HG03064 (cell line): ENCODE data around the gene SLCO3A1.

Source experiments
- ATAC-seq: cut with Tn5 transposase; IDR thresholded peaks from one replicate; pipeline ENCODE4 v1.9.1; 2021; ENCODE audit warnings: low read depth; ENCODE audit not compliant: unreplicated experiment

Gene SLCO3A1

DNA sequence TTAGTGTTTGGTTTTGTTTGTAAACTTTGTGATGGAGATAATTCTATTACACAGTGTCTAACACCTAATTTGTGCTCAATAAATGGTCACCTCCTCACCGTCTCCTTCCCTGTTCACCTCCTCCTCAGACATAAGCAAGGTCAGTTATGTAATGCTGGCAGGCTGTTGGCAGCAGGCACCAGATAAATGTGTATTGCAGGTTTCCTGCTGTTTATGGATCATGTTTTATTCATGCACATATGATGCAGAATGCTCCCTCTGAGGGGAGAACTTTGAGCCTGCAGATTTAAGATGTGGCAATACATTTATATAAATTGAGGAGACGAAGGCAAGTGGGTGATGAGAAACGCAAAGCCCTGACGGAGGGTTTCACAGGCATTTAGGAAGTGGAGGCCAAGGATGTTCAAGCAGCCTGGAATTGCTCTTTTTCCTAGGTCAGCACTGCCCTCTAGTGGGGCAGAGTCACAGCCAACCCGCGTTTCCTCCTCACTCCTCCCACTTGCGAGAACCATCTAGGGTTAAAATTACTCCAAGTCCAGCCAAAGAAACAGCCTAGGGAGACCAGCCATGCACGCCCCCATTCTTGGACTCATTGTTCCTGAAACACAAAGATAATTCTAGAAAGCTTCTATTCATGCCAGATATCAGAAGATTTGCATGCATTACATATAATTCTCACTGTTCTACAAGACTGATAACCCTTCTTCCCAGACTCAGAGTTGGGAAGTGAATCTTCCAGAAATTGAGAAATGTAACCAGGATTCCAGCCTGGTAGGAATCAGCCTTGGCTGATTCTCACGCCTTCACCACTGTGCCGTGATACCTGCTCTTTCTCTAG lies 228.7 kb downstream of the SLCO3A1 start:
- no peak for ATAC-seq

DNA sequence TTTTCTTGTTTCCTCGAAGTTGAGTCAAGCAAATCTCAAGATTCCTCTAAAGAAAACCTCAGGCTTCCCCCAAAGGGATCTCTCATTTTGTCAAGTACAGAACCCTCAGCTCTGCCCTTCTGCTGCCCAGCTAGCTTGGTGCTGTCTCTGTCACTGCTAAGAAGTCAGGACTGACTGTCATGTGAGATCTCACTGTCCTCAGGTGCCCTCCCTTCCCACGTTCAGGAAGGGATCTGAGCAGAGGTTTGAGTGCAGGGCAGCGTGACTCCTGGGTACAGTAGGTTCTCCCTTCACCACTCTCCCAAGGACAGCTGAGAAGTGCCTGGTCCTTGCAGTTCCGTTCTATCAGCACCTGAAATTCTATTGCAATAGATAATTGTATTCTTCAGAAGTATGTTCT lies 229.7 kb downstream of the SLCO3A1 start:
- no peak for ATAC-seq

DNA sequence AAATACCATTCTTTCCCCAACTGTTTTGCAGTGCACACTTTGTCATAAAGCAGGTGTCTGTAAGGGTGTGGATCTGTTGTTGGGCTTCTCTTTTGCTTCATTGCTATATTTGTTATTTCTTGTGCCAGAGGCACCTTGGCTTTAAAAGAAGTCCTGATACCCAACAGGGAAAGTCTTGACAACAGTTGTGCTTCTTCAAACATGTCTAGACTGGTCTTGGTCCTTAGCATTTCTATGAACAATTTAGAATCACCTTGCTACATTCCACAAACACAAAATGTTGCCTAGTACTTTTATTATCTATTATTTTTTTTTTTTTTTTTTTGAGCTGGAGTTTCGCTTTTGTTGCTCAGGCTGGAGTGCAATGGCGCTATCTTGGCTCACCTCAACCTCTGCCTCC lies 233.7 kb downstream of the SLCO3A1 start:
- ATAC-seq: no peak

DNA sequence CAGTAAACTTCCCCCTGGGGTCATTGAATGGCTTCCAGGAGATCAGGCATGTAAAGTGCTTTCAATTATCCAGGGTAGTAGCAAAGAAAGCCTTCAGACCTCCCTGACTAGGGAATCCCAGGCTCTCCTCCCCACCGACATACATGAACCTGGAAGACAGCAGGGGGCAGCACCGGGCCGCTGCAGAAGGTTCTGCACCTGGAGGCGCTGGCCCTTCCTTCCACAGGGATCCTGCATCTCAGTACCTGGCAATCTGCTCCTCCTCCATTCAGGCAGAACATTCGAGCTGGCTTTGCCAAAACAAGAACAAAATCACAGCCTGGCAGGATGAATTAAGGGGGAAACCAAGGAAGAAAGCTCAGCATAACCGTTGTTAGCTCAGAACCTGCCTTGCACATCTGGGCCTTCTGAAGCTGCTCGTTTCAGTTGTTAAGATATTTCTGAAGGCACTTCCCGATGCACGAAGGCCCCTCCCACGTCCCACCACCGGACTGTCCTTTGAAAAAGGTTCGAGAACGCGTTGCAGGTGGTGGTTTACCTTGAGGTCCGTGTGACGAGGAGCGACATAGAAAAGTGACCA lies 237.7 kb downstream of the SLCO3A1 start:
- no peak for ATAC-seq

DNA sequence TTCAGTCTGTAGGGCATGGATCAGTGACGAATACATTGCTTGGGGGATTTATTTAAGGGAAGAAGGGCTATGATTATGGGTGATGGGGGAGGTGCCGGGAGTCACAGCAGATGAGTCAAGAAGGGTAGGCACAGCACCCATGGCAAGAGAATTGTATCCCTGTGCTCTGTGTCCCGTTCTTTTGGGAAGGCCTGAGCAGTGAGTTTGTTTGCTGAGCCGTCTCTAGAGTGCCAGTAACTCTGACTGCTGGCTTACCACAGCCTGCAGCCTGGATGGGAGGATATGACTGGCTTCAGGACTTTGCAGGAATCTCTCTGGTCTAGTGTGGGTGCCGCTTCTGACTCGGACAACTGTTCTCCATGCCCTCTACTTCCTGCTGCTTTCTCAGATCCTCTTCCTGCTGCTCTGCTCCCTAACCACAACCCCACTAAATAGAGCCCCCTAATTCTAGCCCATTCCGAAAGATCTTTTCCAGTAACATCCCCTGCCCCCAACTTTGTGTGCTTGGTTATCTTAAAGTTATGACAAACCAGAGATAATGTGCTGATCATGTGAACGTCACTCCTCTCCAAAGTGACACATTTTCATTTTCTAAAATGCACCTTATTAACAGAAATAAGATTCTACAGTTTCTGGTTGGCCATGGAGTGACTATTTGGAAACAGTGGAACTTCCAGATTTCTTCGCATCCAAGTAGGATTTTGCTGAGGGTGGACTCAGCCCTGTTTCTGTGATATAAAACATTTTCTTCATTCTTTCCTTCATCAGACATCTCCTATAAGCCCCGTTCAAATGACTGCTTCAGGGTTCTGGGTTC lies 239.0 kb downstream of the SLCO3A1 start:
- no peak for ATAC-seq

DNA sequence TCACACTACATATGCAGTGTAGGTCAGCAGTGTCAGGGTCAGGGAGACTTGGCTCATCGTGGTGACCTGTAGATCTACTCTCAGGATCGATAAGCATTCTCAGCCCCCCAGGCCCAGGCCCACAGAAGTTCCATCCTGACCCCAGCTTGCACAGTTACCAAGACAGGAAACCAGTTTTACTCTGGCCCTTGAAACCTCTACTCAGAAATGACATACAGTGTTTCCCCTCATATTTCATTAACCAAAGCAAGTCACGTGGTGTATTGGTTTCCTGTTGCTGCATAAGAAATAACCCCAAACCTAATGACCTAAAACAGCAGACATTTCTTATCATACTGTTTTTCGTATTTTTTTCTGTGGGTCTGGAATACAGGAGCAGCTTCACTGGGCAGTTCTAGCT lies 242.2 kb downstream of the SLCO3A1 start:
- ATAC-seq: peak; percentile 80

DNA sequence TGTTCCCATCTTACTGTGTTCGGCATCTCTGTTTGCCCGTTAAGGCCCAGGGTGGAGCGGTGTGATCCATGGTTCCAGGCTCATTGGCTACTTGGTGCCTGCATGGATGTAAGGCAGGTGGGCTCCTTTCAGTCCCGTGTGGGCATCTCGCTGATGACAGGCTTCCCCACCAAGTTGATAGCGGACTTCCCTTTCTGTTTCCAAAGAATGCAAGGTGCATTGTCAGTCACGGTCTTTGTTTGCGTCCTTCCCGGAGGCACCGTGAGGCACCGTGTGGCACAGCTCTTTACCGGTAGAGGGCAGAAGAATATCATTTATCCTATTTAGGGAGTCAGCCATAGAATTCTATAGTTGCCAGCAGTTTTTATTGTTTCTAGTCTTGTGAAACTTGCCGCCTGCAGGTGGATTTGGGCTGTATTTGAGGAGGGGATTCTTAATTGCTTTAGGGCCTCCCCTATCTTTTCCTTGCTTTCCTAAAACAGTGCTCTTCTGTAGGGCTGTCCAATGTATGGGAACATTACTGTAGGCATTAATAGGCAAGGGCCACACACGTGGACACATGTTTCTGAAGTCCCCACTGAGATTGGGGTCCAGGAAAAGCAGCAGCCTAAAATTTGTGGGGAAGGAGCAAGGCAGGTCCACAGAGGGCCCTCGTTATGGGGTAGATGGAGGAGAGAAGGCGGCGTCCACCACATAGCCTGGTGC lies 244.1 kb downstream of the SLCO3A1 start:
- ATAC-seq: no peak

DNA sequence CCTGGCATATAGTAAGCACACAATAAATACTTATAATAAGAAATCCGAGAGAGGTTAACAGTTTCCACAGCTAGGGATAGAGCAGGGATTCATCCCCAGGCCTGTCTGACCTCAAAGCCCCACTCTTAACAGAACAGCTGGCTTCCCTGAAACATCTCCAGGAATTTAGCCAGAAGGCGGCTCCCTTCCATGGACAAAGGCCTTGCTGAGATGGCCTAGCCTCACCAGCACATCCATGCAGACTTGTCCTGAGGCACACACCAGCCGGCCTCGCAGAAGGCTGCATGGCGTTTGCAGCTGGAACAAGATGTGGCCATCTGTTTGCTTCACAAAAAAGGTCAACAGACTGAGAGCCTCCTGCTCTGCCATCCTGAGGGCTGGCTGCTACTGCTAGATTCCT lies 245.4 kb downstream of the SLCO3A1 start:
- ATAC-seq: no peak

DNA sequence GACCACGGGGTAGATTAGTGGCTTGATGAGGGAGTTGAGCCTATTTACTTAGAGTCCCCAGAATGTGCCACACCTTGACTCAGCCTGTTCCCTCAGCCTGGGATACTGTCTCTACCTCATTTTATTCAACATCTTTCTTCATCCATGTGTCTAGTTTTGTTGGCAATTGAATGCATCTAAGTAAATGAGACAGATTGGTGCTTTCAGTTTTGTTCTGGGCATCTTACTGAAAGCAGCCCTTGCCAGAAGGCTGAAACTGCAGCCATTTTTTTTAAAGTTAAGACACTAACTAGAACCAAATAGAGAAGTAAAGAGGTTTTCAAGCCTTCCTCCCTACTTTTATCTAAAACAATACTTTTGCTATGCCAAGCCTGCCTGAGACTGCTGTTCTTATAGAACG lies 246.8 kb downstream of the SLCO3A1 start:
- no peak for ATAC-seq

DNA sequence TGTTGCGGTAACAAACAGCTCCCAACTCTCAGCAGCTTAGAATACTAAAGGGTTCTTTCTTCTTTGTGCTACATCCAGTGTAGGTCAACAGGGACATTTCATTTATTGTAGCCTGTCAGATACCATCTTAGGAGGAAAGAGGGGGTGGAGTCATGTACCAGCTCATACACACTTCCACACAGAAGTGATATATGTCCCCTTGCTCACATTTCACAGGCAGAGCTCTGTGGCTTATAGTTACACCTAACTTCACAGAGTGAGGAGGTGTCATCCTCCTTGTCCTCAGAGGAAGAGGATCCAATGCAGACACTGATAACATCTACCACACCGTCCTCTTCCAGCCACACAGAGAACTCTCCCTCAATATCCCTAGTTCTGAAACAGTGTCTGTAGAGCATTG lies 247.2 kb downstream of the SLCO3A1 start:
- no peak for ATAC-seq

DNA sequence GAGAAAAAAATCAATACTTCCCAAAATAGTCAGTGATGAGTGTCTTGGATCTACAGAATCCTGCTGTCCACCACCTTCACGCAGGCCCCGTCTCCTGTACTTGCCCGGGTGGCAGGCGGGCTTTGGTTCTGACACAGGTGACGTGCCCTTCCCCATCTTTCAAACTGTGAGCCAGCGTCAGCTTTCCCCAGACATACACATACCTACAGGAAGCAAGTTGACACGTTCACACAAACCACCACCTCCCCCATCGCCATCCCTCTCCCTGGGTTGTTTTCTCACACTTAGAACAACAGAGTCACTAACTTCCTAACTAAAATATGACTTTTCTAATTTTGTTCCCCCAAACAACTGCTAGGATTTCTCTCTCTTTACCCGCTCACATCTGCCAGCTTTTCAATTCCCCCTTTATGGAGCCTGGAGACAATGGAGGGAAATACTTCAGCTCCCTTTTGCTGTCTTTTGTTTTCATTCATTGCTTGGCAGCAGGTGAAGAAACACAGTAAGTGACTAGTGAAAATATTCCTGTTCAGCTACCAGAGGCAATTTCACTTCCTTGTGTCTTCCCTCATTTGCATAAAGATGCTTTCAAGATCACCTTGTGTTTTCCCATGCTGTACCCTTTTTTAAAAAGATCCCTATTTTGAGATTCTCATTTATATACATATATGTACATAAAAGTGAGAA lies 248.3 kb downstream of the SLCO3A1 start:
- ATAC-seq: no peak

DNA sequence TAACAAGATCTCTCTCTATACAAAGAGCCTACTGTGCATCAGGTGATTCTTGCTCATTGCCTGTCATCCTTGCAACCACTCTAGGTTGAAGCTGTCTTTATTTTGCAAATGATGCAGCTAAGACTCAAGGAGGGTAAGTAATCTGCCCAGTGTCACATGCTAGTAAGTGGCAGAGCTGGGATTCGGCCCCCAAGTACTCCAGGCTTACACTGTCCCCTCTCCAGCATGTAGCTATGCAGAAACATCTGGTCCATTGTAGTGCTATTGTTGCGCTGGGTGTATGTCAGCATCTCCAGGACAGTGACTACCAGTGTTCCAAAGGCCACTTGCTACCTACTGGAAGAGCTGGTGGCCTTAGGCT lies 248.9 kb downstream of the SLCO3A1 start:
- no peak for ATAC-seq

DNA sequence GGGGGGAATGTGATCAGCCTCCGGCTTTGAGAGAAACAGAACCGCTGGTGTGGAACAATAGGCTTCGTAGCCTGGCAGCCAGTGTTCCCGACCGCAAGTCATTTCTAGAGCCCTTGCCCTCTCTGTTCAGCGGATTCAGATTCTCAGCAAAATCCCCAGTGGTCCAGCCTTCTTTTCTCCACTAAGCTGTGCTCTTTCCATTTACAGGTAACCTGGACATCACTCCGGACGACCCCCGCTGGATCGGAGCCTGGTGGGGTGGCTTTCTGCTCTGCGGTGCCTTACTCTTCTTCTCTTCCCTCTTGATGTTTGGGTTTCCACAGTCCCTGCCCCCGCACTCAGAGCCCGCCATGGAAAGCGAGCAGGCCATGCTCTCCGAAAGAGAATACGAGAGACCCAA lies 250.6 kb downstream of the SLCO3A1 start:
- ATAC-seq: no peak

DNA sequence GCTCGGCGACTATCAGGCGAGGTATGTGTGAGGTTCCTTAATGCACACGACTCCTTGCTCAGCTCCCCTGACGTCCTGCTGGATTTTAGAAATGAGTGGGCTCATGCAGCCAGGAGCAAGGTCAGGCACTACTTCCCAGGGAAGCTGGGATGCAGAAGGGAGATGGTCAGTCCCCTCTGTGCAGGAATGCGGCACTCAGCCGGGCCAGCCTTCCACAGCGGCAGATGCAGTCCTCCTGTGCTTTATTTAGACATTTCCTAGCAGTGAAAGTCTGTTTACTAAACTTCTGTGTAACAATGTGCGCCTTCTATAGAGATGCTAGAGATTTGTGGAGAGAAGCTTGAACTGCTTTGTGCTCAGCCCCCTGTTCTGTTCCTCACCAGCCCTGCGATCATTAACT lies 252.1 kb downstream of the SLCO3A1 start:
- ATAC-seq: no peak

DNA sequence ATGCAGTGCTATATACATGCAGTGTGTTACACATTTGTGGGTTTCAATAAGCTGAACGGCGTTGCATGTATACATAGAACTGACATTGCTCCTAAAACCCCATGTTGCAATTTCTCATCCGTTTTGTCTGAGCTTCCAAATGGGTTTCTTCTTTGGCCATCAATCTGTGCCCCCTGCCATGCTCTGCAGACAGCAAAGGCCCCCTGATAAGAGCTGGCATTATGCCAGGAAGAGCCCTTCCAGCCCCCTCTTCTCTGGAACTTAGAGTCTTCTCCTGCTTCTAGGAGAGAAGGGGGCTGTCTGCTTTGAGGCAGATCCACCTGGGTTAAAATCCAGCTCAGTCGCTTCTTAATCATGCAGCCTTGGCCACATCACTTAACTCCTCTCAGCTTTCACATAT lies 254.0 kb downstream of the SLCO3A1 start:
- ATAC-seq: no peak

DNA sequence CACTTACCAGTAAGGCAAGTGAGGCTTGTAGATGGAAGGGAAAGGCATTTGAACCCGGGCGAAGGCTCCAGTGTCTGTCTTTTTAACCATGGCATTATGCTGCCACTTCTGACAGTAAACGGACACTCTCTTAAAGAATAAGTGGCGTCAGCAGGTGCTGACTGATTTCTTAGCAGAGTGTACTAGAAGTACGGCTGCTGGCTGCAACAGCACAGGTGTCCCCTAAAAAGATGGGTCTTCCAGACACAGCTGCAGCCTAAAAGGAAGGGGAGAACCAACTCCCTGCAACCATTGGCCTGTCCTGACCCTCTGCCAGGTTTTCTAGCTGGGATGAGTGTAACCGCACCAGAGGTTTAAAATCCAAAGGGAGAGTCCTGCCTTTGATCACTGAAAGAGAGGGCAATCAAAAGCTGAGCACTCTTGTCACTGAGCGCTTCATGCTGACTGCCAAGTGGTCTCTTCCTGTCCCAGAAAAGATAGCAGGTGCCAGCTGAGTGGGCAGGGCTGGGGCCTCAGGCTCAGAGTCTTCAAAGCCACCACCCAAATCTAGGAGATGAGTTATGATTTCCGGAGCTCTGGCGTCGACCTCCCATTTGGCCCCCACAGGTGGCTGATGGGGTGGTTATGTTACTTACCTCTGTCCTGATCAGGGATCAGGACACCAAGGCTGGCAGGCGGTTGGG lies 255.8 kb downstream of the SLCO3A1 start:
- ATAC-seq: no peak

DNA sequence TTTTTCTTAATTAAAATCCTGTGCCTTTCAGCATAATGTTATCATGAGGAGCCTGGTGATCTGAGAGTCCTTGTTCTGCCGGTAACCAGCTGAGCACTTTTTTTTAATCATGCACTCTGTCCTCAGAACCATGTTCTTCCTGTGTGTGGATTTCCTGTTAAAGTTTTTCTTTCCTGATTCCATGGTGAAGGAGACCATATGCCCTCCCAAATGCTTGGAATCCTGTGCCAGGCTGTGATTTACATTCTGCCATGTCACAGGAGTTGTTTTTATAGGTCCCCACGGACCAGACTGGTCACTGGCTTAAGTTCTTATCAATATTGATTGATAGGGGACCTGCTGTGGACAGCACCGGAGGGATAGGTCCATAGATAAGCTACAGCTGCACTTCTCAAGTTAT lies 257.8 kb downstream of the SLCO3A1 start:
- ATAC-seq: no peak

DNA sequence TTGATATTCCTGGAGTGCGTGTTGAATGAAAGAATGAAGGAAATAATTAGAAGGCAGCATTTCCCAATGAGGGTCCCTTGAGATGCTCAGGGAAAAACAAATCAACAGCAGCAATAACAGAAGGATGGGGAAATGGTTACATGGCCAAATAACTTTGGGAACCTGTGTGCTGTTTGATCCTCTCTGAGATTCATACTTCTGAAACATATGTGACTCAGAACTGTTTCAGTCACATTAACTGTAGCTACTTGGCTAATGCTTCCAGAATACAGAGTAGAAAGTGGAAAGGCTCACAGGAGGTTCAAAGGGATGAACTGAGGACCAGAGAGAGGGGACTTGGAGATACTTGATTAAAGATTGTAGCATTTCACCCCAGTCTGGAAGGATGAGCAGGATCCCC lies 258.2 kb downstream of the SLCO3A1 start:
- no peak for ATAC-seq

DNA sequence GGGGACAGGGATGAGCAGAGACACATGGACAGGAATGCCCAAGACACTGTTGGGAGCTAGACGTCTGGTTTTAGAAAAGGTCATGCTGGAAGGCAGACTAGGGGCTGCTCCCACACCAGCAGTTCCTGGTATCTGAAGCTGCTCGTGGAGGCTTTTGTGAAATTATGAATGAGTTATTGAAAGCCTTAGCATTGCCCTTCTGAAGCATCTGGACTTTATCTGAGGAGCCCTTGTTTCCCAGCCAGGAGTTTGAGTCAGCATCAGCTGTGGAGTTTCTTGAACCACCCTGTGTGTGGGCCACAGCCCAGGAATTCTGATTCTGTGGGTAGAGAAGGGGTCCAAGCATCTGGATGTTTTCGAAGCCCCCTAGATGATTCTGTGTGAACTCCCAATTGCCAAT lies 258.7 kb downstream of the SLCO3A1 start:
- ATAC-seq: no peak

DNA sequence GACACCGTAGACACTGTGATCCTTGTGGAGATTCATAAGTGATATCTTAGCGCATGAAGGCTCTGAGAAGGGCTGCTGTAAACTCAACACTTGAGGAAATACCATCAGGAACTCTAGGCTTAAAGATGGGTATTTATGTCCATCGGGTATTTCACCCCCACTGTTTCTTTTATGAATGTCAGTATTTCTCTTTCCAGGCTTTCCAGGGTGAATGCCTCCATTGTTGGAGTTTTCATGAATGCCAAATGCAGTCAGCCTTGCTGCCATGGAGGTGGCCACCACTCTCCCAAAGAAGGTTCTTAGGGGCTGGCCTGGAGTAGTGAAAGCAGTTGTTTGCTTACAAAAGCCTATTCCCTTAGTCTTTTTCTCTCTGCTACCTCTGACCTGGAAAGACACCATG lies 259.2 kb downstream of the SLCO3A1 start:
- no peak for ATAC-seq
